Natural killer cell (primary cell): ENCODE measurements around the gene COX8A. TPM values are rescaled to one million over a fixed set of nuclear protein-coding genes. Genes with fewer than 3 reads are reported as not detected.

Experiments
- ATAC-seq, 3 donors: fragments of 150-1000 bp in 2 of 3; fragments of 200-7000 bp in 1 of 3; cut with Tn5 transposase; 1 replicate in 1 of 3; 2 replicates in 2 of 3; pipeline ENCODE4 v1.10.0; 2021; ENCODE audit warnings: mild to moderate bottlenecking in 2 of 3, moderate library complexity in 2 of 3
- DNase-seq, 2 donors: peaks; one replicate each; pipeline versions ENCODE4 v3.0.0 to v3.0.0-alpha.2; 2013 to 2021; ENCODE audit warnings: mixed read lengths in 1 of 2
- H3K27ac ChIP-seq: one replicate; pipeline ENCODE4 v1.5.1; 2013; ENCODE audit warnings: mild to moderate bottlenecking, low read length
- H3K27me3 ChIP-seq: one replicate; pipeline ENCODE4 v1.6.1; 2013; ENCODE audit warnings: low read length; ENCODE audit not compliant: control insufficient read depth, insufficient read depth
- H3K36me3 ChIP-seq: one replicate; pipeline ENCODE4 v1.6.1; 2013; ENCODE audit warnings: low read length; ENCODE audit not compliant: control insufficient read depth, insufficient read depth
- H3K4me1 ChIP-seq: one replicate; pipeline ENCODE4 v1.6.1; 2013; ENCODE audit warnings: low read length; ENCODE audit not compliant: control insufficient read depth, insufficient read depth
- H3K4me3 ChIP-seq: one replicate; pipeline ENCODE4 v1.5.1; 2013; ENCODE audit warnings: low read length
- H3K9me3 ChIP-seq: one replicate; pipeline ENCODE4 v1.6.1; 2013; ENCODE audit warnings: low read length; ENCODE audit not compliant: control insufficient read depth, insufficient read depth
- H3K27ac Mint-ChIP-seq, 2 donors: one replicate each; pipeline ENCODE4 v1.8.0; 2022; ENCODE audit warnings: mild to moderate bottlenecking in 2 of 2, mixed read lengths in 2 of 2, moderate library complexity in 1 of 2
- H3K27me3 Mint-ChIP-seq, 2 donors: one replicate each; pipeline ENCODE4 v1.8.0; 2022; ENCODE audit warnings: low read depth in 2 of 2, mixed read lengths in 2 of 2
- H3K36me3 Mint-ChIP-seq: one replicate; pipeline ENCODE4 v1.8.0; 2022; ENCODE audit warnings: mixed read lengths
- H3K4me1 Mint-ChIP-seq, 2 donors: one replicate each; pipeline ENCODE4 v1.8.0; 2022; ENCODE audit warnings: mixed read lengths in 2 of 2
- H3K4me3 Mint-ChIP-seq: one replicate; pipeline ENCODE4 v1.8.0; 2022; ENCODE audit warnings: mild to moderate bottlenecking, moderate library complexity, mixed read lengths
- H3K9me3 Mint-ChIP-seq, 2 donors: one replicate each; pipeline ENCODE4 v1.8.0; 2022; ENCODE audit warnings: mixed read lengths in 2 of 2
- WGBS: methylation state at CpG from one replicate; pipeline ENCODE4 v1.1.7; 2013; ENCODE audit warnings: missing lambda C conversion rate; ENCODE audit not compliant: insufficient coverage; 5-methylcytosine and 5-hydroxymethylcytosine counted together
- intact Hi-C: fragments of 100-400 bp; cut with micrococcal nuclease; formaldehyde crosslinking; loops from one replicate; pipeline ENCODE4 v1.14.2; 2022
- total RNA-seq, 4 donors: library from RNA; stranded (reverse); fragments of 120-200 nt in 1 of 4; gene quantifications; one replicate each; pipeline versions ENCODE4 v1.2.3 to v1.2.4, GENCODE V29; 2013 to 2022
- TF ChIP-seq, protein P1 (sequence below): fragments of 200-600 bp; IDR thresholded peaks from one replicate; pipeline ENCODE4 v1.8.0; 2022; ENCODE audit warnings: antibody characterized with exemption

The COX8A gene
- total RNA-seq, 3 donors from 2014 or later (not counting 1 experiment from before 2014, with no cell fraction given) = 143 to 166 (median 145) TPM

- Histone ChIP-seq H3K4me1 (no peaks in the 10 kb centered on the region), H3K27me3 (no peaks in the 10 kb centered on the region), H3K4me3 (no peak overlapping the region), H3K9me3 (no peaks in the 10 kb centered on the region), H3K36me3 (no peaks in the 10 kb centered on the region), H3K27ac (no peak overlapping the region)
- no peaks in the 10 kb centered on the region for H3K27me3 Mint-ChIP-seq
- TF ChIP-seq, protein P1, sequence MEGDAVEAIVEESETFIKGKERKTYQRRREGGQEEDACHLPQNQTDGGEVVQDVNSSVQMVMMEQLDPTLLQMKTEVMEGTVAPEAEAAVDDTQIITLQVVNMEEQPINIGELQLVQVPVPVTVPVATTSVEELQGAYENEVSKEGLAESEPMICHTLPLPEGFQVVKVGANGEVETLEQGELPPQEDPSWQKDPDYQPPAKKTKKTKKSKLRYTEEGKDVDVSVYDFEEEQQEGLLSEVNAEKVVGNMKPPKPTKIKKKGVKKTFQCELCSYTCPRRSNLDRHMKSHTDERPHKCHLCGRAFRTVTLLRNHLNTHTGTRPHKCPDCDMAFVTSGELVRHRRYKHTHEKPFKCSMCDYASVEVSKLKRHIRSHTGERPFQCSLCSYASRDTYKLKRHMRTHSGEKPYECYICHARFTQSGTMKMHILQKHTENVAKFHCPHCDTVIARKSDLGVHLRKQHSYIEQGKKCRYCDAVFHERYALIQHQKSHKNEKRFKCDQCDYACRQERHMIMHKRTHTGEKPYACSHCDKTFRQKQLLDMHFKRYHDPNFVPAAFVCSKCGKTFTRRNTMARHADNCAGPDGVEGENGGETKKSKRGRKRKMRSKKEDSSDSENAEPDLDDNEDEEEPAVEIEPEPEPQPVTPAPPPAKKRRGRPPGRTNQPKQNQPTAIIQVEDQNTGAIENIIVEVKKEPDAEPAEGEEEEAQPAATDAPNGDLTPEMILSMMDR = no peak
- no peaks in the 10 kb centered on the region for H3K36me3 Mint-ChIP-seq
- peaks cover 0 to 2% of the 10 kb centered on the region in 2 donors for H3K4me1 Mint-ChIP-seq
- H3K9me3 Mint-ChIP-seq = no peaks in the 10 kb centered on the region
- ATAC-seq = no peak
- intact Hi-C loops = no loop called here
- DNase-seq = no peak
- no peak overlapping the region for H3K4me3 Mint-ChIP-seq
- 92% methylated on average over 35 of the region's 35 CpGs for WGBS
- H3K27ac Mint-ChIP-seq = no peak overlapping the region
Observed at GRCh38 chr11:64015935-64016845, 41.8 kb downstream of the COX8A start.

GRCh38 chr11:64017945-64018224 lies 43.5 kb downstream of the COX8A start:
- H3K36me3 Mint-ChIP-seq = no peaks in the 10 kb centered on the region
- no peak for DNase-seq
- no peak overlapping the region for H3K4me3 Mint-ChIP-seq
- Histone ChIP-seq H3K9me3 (no peaks in the 10 kb centered on the region), H3K4me3 (no peak overlapping the region), H3K27ac (no peak overlapping the region), H3K4me1 (no peaks in the 10 kb centered on the region), H3K36me3 (no peaks in the 10 kb centered on the region), H3K27me3 (no peaks in the 10 kb centered on the region)
- intact Hi-C loops = no loop called here
- no peak for ATAC-seq
- H3K27me3 Mint-ChIP-seq = no peaks in the 10 kb centered on the region
- H3K9me3 Mint-ChIP-seq = no peaks in the 10 kb centered on the region
- no peak overlapping the region for H3K27ac Mint-ChIP-seq
- no peaks in the 10 kb centered on the region for H3K4me1 Mint-ChIP-seq
- WGBS = 92% methylated on average over 7 of the region's 7 CpGs
- TF ChIP-seq, protein P1 = no peak

DNA sequence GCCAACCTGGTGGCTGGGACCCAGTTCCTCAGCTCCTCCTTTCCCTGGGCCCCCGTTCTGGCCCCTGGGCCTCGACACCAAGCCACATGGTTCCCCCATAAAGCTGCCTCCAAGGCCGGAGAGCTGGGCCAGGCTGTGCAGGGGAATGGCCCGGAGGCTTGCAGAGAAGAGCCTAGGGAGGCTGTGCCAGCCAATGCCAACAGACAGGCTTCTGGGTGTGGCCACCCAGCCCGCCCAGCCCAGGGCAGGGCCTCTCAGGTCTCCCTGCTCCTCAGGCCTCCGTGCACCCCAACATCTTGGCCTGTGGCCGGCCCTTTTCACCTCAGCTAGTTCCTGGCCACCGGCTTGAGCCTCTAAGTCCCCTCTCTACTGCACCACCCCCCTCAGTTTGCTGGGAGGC lies 43.9 kb downstream of the COX8A start:
- Histone ChIP-seq H3K27ac (no peak overlapping the region), H3K4me1 (no peaks in the 10 kb centered on the region), H3K9me3 (no peaks in the 10 kb centered on the region), H3K4me3 (no peak overlapping the region), H3K36me3 (no peaks in the 10 kb centered on the region), H3K27me3 (no peaks in the 10 kb centered on the region)
- Mint-ChIP-seq H3K27me3 (no peaks in the 10 kb centered on the region), H3K4me1 (no peaks in the 10 kb centered on the region), H3K36me3 (no peaks in the 10 kb centered on the region), H3K27ac (no peak overlapping the region), H3K9me3 (no peaks in the 10 kb centered on the region), H3K4me3 (no peak overlapping the region)
- DNase-seq (no peak), ATAC-seq (no peak)
- intact Hi-C loops = no loop called here
- TF ChIP-seq, protein P1 = no peak
- WGBS = 91% methylated on average over 8 of the region's 8 CpGs
